Measurements from ENCODE around the gene CRYGS.
"Not testable (repeated sequence)": the region's sequence is repeated elsewhere in the genome, so short reads cannot be mapped to it uniquely, and the experiment has no call there.

CRYGS gene

GRCh38 chr3:186589856-186590579 is 45.8 kb upstream of the CRYGS start:
- no peak overlapping the region for H3K4me2 ChIP-seq (ENCODE audit: low read length)
- H4K20me1 ChIP-seq (ENCODE audit: insufficient read depth, low read length), result no peaks in the 10 kb centered on the region
- TF ChIP-seq CTCF (IDR thresholded peaks at IDR 0.05; ENCODE audit: low read depth, low read length), result no peak
- TF ChIP-seq EZH2phosphoT487 (IDR thresholded peaks at IDR 0.05; ENCODE audit: low read depth), result no peak
- no peak overlapping the region for H3K9ac ChIP-seq (ENCODE audit: low read length)
- no peaks in the 10 kb centered on the region for H3K4me1 ChIP-seq (ENCODE audit: low read length)
- H2AFZ ChIP-seq (ENCODE audit: low read depth, low read length), result no peak overlapping the region
- H3K79me2 ChIP-seq (ENCODE audit: low read length), result no peaks in the 10 kb centered on the region
- no peak overlapping the region for H3K4me3 ChIP-seq (ENCODE audit: low read length)
- no peaks in the 10 kb centered on the region for H3K27me3 ChIP-seq (ENCODE audit: low read depth, low read length)
- peaks cover 12% of the 10 kb centered on the region for H3K36me3 ChIP-seq (replicated peaks; ENCODE audit: low read depth, low read length)
- no peaks in the 10 kb centered on the region for H3K9me3 ChIP-seq (ENCODE audit: insufficient read depth, low read length)
- H3K27ac ChIP-seq (ENCODE audit: low read length), result no peak overlapping the region

- Histone ChIP-seq H3K79me2 (ENCODE audit: low read length) (no peaks in the 10 kb centered on the region), H2AFZ (ENCODE audit: low read depth, low read length) (no peak overlapping the region), H4K20me1 (ENCODE audit: insufficient read depth, low read length) (no peaks in the 10 kb centered on the region), H3K4me1 (ENCODE audit: low read length) (no peaks in the 10 kb centered on the region), H3K27ac (ENCODE audit: low read length) (no peak overlapping the region), H3K36me3 (replicated peaks; ENCODE audit: low read depth, low read length) (peaks cover 21% of the 10 kb centered on the region), H3K27me3 (ENCODE audit: low read depth, low read length) (no peaks in the 10 kb centered on the region), H3K4me3 (ENCODE audit: low read length) (no peak overlapping the region), H3K4me2 (ENCODE audit: low read length) (no peak overlapping the region), H3K9me3 (ENCODE audit: insufficient read depth, low read length) (no peaks in the 10 kb centered on the region), H3K9ac (ENCODE audit: low read length) (no peak overlapping the region)
- TF ChIP-seq EZH2phosphoT487 (IDR thresholded peaks at IDR 0.05; ENCODE audit: low read depth) (no peak), CTCF (IDR thresholded peaks at IDR 0.05; ENCODE audit: low read depth, low read length) (peak; percentile 38)
Measured at GRCh38 chr3:186589121-186589520, 44.9 kb upstream of the CRYGS start.

GRCh38 chr3:186588632-186589031 is 44.5 kb upstream of the CRYGS start:
- Histone ChIP-seq H3K27me3 (ENCODE audit: low read depth, low read length) (no peaks in the 10 kb centered on the region), H3K9ac (ENCODE audit: low read length) (no peak overlapping the region), H3K36me3 (replicated peaks; ENCODE audit: low read depth, low read length) (peaks cover 26% of the 10 kb centered on the region), H3K4me2 (ENCODE audit: low read length) (no peak overlapping the region), H3K9me3 (ENCODE audit: insufficient read depth, low read length) (no peaks in the 10 kb centered on the region), H3K4me1 (ENCODE audit: low read length) (no peaks in the 10 kb centered on the region), H4K20me1 (ENCODE audit: insufficient read depth, low read length) (no peaks in the 10 kb centered on the region), H3K79me2 (ENCODE audit: low read length) (no peaks in the 10 kb centered on the region), H3K27ac (ENCODE audit: low read length) (no peak overlapping the region), H2AFZ (ENCODE audit: low read depth, low read length) (no peak overlapping the region), H3K4me3 (ENCODE audit: low read length) (no peak overlapping the region)
- TF ChIP-seq CTCF (IDR thresholded peaks at IDR 0.05; ENCODE audit: low read depth, low read length) (no peak), EZH2phosphoT487 (IDR thresholded peaks at IDR 0.05; ENCODE audit: low read depth) (no peak)

- H4K20me1 ChIP-seq (ENCODE audit: insufficient read depth, low read length), result no peaks in the 10 kb centered on the region
- no peaks in the 10 kb centered on the region for H3K27me3 ChIP-seq (ENCODE audit: low read depth, low read length)
- H3K36me3 ChIP-seq (replicated peaks; ENCODE audit: low read depth, low read length), result peaks cover 40% of the 10 kb centered on the region
Measured at GRCh38 chr3:186587183-186587582, 43.0 kb upstream of the CRYGS start.

GRCh38 chr3:186586245-186586644 is 42.1 kb upstream of the CRYGS start:
- H3K9ac ChIP-seq (ENCODE audit: low read length); H3K4me1 ChIP-seq (ENCODE audit: low read length); H3K4me3 ChIP-seq (ENCODE audit: low read length); H3K79me2 ChIP-seq (ENCODE audit: low read length); H3K4me2 ChIP-seq (ENCODE audit: low read length); H2AFZ ChIP-seq (ENCODE audit: low read depth, low read length); H3K27me3 ChIP-seq (ENCODE audit: low read depth, low read length); H4K20me1 ChIP-seq (ENCODE audit: insufficient read depth, low read length); H3K9me3 ChIP-seq (ENCODE audit: insufficient read depth, low read length); H3K27ac ChIP-seq (ENCODE audit: low read length): not testable (repeated sequence)
- peaks cover 49% of the 10 kb centered on the region for H3K36me3 ChIP-seq (replicated peaks; ENCODE audit: low read depth, low read length)

More at GRCh38 chr3:186587183-186587582, 43.0 kb upstream of the CRYGS start:
- no peak overlapping the region for H3K27ac ChIP-seq (ENCODE audit: low read length)
- no peak for TF ChIP-seq EZH2phosphoT487 (IDR thresholded peaks at IDR 0.05; ENCODE audit: low read depth)
- no peak overlapping the region for H3K9ac ChIP-seq (ENCODE audit: low read length)
- no peak overlapping the region for H3K4me2 ChIP-seq (ENCODE audit: low read length)
- H3K9me3 ChIP-seq (ENCODE audit: insufficient read depth, low read length), result no peaks in the 10 kb centered on the region
- no peak overlapping the region for H2AFZ ChIP-seq (ENCODE audit: low read depth, low read length)
- no peaks in the 10 kb centered on the region for H3K4me1 ChIP-seq (ENCODE audit: low read length)
- H3K79me2 ChIP-seq (ENCODE audit: low read length), result no peaks in the 10 kb centered on the region
- H3K4me3 ChIP-seq (ENCODE audit: low read length), result no peak overlapping the region

Data from OCI-LY3 (cell line).